Activated T-cell treated with anti-CD3 and anti-CD28 coated beads, Interleukin-2, amount 50 U/mL, for 4 hours (primary cell): Measurements from ENCODE around the gene TNFRSF1A. TPM values are rescaled to one million over a fixed set of nuclear protein-coding genes. Genes with fewer than 3 reads are reported as not detected.

ENCODE experiments used
- ATAC-seq, 2 donors: fragments of 200-7000 bp; cut with Tn5 transposase; one replicate each; pipeline ENCODE4 v1.10.0; 2021
- DNase-seq: peaks from one replicate; pipeline ENCODE4 v3.0.0-alpha.2; 2020
- H3K27me3 Mint-ChIP-seq: one replicate; pipeline ENCODE4 v1.8.0; 2021; ENCODE audit warnings: low read depth, mixed read lengths
- H3K36me3 Mint-ChIP-seq: one replicate; pipeline ENCODE4 v1.8.0; 2022; ENCODE audit warnings: mixed read lengths; ENCODE audit not compliant: insufficient read depth
- H3K4me1 Mint-ChIP-seq: one replicate; pipeline ENCODE4 v1.8.0; 2021; ENCODE audit warnings: low read depth, mixed read lengths
- H3K4me3 Mint-ChIP-seq: one replicate; pipeline ENCODE4 v1.8.0; 2021; ENCODE audit warnings: mild to moderate bottlenecking, moderate library complexity, mixed read lengths
- H3K9me3 Mint-ChIP-seq: one replicate; pipeline ENCODE4 v1.8.0; 2021; ENCODE audit warnings: mixed read lengths
- total RNA-seq, 3 donors: library from RNA; stranded (reverse); gene quantifications; one replicate each; pipeline ENCODE4 v1.2.1, GENCODE V29; 2021

The TNFRSF1A gene
- 10 to 100 TPM; 28.0 to 34.5 (median 33.0) TPM for total RNA-seq

DNA sequence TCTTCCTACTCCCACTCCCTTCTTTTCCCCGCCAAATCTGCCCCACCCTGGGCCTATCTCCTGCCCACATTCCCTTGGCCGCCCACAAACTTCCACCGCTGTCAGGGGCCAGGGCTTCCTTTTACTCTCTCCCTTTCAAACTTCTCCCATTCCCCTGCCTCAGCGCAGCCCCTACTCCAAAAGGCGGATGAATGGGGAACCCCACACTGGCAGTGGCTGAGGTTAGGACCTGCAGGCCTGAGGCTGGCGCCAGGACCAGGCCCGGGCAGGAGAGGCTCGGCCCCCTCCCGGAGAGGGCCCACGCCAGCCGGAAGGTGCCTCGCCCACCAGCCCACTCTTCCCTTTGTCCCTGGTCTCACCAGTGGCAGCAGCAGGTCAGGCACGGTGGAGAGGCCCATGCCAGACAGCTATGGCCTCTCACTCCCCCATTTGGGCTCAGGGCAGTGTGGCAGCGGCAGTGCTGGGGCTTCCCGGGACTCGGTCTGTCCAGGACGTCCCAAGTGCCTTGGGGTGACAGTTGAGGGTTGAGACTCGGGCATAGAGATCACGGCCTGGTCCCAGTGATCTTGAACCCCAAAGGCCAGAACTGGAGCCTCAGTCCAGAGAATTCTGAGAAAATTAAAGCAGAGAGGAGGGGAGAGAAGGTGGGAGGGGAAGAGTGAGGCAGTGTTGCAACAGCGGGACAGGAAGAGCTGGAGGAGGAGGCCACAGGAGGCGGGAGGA lies at the start of gene TNFRSF1A:
TNFRSF1A (minus strand) TSS at position 660 of the 723 bp plus-strand sequence; CDS start at position 398, 262 bp downstream.
- peak; percentile 33 for DNase-seq
- Mint-ChIP-seq H3K9me3 (no peaks in the 10 kb centered on the region), H3K4me3 (no peak within 1 kb of the TSS), H3K27me3 (peaks cover 2% of the 10 kb centered on the region), H3K36me3 (no peaks in the 10 kb centered on the region), H3K4me1 (peaks cover 38% of the 10 kb centered on the region)
- peak; percentile 52 to 64 for ATAC-seq

DNA sequence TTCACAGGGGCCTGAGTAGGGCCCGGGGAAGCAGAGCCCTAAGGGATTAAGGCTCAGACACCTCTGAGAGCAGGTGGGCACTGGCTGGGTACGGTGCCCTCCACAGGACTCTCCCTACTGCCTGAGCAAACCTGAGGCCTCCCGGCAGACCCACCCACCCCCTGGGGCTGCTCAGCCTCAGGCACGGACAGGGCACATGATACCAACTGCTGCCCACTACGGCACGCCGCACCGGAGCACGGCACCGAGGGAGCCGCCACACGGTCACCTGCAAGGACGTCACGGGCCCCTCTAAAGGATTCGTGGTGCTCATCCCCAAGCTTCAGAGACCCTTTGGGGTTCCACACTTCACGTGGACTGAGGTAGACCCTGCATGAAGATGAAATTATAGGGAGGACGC lies 49.1 kb upstream of the TNFRSF1A start:
- H3K4me3 Mint-ChIP-seq, result no peak overlapping the region
- H3K36me3 Mint-ChIP-seq, result no peaks in the 10 kb centered on the region
- ATAC-seq (no peak), DNase-seq (no peak)
- H3K4me1 Mint-ChIP-seq, result no peaks in the 10 kb centered on the region
- H3K9me3 Mint-ChIP-seq, result no peaks in the 10 kb centered on the region
- H3K27me3 Mint-ChIP-seq, result no peaks in the 10 kb centered on the region

- no peaks in the 10 kb centered on the region for H3K4me1 Mint-ChIP-seq
- no peaks in the 10 kb centered on the region for H3K9me3 Mint-ChIP-seq
- H3K36me3 Mint-ChIP-seq, result no peaks in the 10 kb centered on the region
- ATAC-seq, result no peak
- DNase-seq, result no peak
- H3K27me3 Mint-ChIP-seq, result no peaks in the 10 kb centered on the region
- no peak overlapping the region for H3K4me3 Mint-ChIP-seq
Observed at GRCh38 chr12:6390084-6390799, 48.4 kb upstream of the TNFRSF1A start.

DNA sequence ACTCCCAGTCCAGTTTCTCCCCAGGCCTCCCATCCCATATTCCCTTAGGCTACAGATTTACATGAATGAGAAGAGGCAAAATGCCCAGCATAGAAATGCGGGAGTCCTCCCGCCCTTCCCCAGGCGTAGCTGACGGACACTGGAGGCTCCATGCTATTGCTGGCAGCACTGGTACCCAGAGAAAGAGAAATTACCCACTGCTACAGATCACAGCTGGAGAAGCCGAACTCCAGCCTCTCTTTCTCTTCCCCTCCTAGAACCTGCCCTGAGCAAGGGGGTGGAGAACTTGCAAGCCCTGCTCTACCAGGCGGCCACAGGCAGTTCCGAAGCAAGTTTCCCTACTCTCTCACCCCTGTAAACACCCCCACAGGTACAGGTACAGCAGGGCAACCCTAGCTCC lies 45.7 kb upstream of the TNFRSF1A start:
- ATAC-seq, result no peak
- no peak for DNase-seq
- H3K9me3 Mint-ChIP-seq, result no peaks in the 10 kb centered on the region
- H3K36me3 Mint-ChIP-seq, result no peaks in the 10 kb centered on the region
- H3K4me3 Mint-ChIP-seq, result no peak overlapping the region
- peaks cover 5% of the 10 kb centered on the region for H3K4me1 Mint-ChIP-seq
- peaks cover 11% of the 10 kb centered on the region for H3K27me3 Mint-ChIP-seq

DNA sequence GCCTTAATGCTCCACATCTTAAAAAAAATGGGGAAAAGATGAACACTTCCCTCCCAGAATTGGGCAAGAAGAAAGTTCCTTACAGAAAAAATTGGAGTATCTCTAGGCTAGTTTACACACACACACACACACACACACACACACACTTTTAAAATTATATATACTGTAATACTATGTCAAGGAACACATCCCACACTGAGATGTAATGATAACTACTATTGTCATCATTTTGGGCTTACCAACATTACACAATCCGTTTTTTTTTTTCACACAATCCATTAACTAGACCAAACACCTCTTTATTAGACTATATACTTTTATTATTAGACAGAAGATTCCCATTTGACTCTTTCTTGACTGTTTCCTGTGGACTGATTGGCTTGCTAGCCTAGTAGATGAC lies 44.6 kb upstream of the TNFRSF1A start:
- Mint-ChIP-seq H3K9me3 (no peaks in the 10 kb centered on the region), H3K4me3 (no peak overlapping the region)
- no peak for ATAC-seq

DNA sequence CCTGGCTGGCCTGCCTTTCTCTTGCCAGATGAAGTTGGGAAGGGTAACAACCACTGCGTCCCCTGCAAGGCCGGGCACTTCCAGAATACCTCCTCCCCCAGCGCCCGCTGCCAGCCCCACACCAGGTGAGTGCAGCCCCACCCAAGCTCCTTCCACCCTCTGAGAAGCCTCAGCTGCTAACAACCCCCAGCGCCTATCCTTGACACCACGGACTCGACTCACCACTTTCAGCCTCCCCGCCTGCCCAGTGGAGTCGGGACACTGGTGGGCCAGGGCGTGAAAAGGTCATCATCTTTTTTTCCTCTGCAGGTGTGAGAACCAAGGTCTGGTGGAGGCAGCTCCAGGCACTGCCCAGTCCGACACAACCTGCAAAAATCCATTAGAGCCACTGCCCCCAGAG lies 44.2 kb upstream of the TNFRSF1A start:
- no peak for ATAC-seq

More for the DNA sequence above, 44.6 kb upstream of the TNFRSF1A start:
- no peak for DNase-seq
- H3K4me1 Mint-ChIP-seq, result peaks cover 5% of the 10 kb centered on the region
- H3K27me3 Mint-ChIP-seq, result peaks cover 20% of the 10 kb centered on the region
- no peaks in the 10 kb centered on the region for H3K36me3 Mint-ChIP-seq

GRCh38 chr12:6384499-6385436 lies 42.9 kb upstream of the TNFRSF1A start:
- Mint-ChIP-seq H3K4me1 (peaks cover 5% of the 10 kb centered on the region), H3K9me3 (no peaks in the 10 kb centered on the region), H3K36me3 (no peaks in the 10 kb centered on the region), H3K4me3 (no peak overlapping the region), H3K27me3 (peaks cover 26% of the 10 kb centered on the region)
- no peak for ATAC-seq
- DNase-seq, result no peak

More for the DNA sequence above, 44.2 kb upstream of the TNFRSF1A start:
- Mint-ChIP-seq H3K4me1 (peaks cover 5% of the 10 kb centered on the region), H3K27me3 (peaks cover 25% of the 10 kb centered on the region), H3K4me3 (no peak overlapping the region), H3K36me3 (no peaks in the 10 kb centered on the region), H3K9me3 (no peaks in the 10 kb centered on the region)
- no peak for DNase-seq

- H3K36me3 Mint-ChIP-seq, result no peaks in the 10 kb centered on the region
- ATAC-seq, result peak; percentile 59 to 66
- peaks cover 5% of the 10 kb centered on the region for H3K4me1 Mint-ChIP-seq
- DNase-seq, result no peak
- no peak within 1 kb of the TSS for H3K4me3 Mint-ChIP-seq
- H3K27me3 Mint-ChIP-seq, result peaks cover 26% of the 10 kb centered on the region
- no peaks in the 10 kb centered on the region for H3K9me3 Mint-ChIP-seq
Observed at GRCh38 chr12:6383572-6384498, 42.0 kb upstream of the TNFRSF1A start, which contains the start of gene LTBR. Gene LTBR (plus strand): TSS chr12:6384162. CDS start chr12:6384359, 197 bp downstream.

DNA sequence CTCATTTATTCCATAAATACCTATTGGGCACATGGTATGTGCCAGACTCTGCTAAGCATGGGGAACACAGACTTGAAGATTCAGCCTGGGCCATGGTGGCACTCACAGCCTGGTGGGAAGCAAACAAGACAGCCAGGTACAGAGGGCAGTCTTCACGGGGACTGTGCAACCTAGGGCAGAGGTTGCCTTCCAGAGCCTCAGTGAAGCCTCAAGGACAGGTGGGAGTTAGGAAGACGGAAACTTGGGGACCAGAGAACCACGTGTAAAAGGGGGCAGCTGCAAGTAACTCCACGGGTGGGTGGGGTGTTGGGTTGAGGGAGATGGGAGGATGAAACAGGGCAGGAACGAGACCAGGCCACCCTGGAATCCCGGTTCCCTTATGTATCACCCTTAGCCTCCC lies 41.1 kb upstream of the TNFRSF1A start:
- no peak for ATAC-seq
- DNase-seq, result no peak
- no peak overlapping the region for H3K4me3 Mint-ChIP-seq
- peaks cover 5% of the 10 kb centered on the region for H3K4me1 Mint-ChIP-seq
- H3K9me3 Mint-ChIP-seq, result no peaks in the 10 kb centered on the region
- peaks cover 26% of the 10 kb centered on the region for H3K27me3 Mint-ChIP-seq
- H3K36me3 Mint-ChIP-seq, result no peaks in the 10 kb centered on the region

DNA sequence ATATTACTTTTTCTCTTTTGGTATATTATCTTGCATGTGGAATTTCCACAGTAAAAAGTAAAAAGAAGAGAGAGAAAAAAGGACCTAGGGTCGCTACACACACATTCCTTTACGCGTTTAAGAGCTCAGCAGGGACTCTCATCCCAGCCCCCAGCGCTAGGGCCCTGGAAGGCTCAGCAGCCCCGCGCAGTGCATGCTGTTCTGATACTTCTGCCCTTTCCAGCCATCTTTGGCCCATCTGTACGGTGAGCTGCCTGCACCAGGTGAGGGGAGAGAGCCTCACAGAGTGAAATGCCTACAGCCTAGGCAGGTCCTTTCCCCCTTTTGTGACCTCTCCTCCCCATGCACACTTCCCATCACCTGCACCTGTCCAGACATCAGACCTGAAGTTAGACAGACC lies 40.5 kb upstream of the TNFRSF1A start:
- H3K9me3 Mint-ChIP-seq, result no peaks in the 10 kb centered on the region
- ATAC-seq, result no peak
- H3K4me3 Mint-ChIP-seq, result no peak overlapping the region
- no peaks in the 10 kb centered on the region for H3K36me3 Mint-ChIP-seq
- peaks cover 26% of the 10 kb centered on the region for H3K27me3 Mint-ChIP-seq
- no peak for DNase-seq
- peaks cover 9% of the 10 kb centered on the region for H3K4me1 Mint-ChIP-seq

DNA sequence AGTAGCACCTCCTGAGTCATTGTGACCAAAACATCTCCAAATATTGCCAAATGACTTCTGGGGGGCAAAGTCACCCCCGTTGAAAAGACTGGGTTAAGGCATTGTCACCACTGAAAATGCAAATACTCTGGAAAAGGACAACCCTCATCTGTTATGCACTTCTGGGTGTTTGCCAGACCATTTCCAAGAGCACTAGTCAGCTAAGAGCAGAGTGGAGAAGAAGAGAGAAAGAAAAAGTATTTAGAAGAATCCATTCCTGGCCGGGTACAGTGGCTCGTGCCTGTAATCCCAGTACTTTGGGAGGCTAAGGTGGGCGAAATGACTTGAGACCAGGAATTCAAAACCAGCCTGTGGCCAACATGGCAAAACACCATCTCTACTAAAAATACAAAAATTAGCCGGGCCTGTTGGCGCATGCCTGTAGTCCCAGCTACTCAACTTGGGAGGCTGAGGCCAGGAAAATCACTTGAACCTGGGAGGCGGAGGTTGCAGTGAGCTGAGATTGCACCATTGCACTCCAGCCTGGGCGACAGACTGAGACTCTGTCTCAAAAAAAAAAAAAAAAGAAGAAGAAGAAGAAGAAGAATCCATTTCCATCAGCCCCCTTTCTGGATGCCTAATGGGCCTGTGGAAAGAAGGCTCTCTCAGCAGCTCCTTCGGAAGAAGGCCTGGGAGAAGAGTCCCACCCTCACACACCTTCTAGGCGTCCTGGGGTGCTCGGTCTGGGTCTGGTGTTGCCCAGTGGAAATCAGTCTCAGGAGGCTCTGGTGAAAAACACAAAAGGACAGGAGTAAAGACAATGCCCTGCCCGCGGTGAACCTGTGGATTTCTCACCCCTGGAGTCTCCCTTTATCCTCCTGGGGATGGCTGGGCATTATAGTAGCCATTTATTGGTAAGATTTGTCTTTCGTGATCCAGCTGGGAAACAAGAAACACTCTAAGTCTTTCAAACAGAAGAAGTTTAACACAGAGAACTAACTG lies 38.6 kb upstream of the TNFRSF1A start:
- Mint-ChIP-seq H3K27me3 (peaks cover 26% of the 10 kb centered on the region), H3K4me3 (no peak overlapping the region), H3K36me3 (no peaks in the 10 kb centered on the region), H3K4me1 (peaks cover 27% of the 10 kb centered on the region), H3K9me3 (no peaks in the 10 kb centered on the region)
- no peak for DNase-seq
- ATAC-seq, result no peak

DNA sequence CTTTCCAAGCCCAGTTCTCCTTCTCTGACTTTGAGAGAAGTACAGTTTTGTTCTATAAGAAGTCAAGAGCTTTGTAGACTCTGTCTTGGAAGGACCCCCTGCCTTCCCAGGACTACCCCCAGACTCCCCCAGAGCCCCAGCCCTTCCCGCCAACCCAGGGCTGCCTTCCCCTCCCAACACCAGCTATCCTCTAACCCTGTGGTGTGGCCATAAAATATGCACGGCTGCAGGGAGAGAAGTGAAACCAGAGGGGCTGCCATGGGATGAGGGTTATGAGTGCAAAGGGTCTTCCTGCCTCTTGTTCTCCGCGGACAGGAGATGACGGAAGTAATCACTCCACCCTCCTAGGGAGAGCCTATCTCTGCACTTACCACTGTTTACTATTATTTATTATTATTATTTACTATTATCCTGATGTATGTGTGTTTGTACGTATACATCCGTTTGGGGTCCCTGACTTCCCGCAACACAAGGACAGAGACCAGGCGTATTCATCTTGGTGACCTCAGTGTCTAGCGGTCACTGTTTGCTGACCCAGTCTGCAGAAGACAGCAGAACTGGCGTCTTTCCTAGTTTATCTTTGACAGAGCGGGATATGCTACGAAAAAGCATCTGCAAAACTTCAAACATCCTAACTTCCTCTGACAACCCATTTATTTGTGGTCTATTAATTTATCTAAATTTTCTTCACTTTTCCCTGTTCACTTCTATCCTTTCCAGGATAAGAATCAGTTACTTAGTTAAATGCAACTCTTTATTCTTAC lies 37.0 kb upstream of the TNFRSF1A start:
- H3K9me3 Mint-ChIP-seq, result no peaks in the 10 kb centered on the region
- no peak for ATAC-seq
- no peak for DNase-seq
- peaks cover 23% of the 10 kb centered on the region for H3K27me3 Mint-ChIP-seq
- H3K4me3 Mint-ChIP-seq, result no peak overlapping the region
- peaks cover 24% of the 10 kb centered on the region for H3K4me1 Mint-ChIP-seq
- no peaks in the 10 kb centered on the region for H3K36me3 Mint-ChIP-seq
